Measurements from ENCODE around the gene HOXC9.

GRCh38 chr12:54007538-54008259, 7.7 kb downstream of the HOXC9 start:
- TF ChIP-seq CTCF (IDR thresholded peaks at IDR 0.05) (no peak), EZH2phosphoT487 (IDR thresholded peaks at IDR 0.05; ENCODE audit: borderline replicate concordance, low read depth) (no peak), RAD21 (IDR thresholded peaks at IDR 0.05; ENCODE audit: low read length) (no peak), TAF1 (IDR thresholded peaks at IDR 0.05; ENCODE audit: borderline replicate concordance, low read depth, low read length) (no peak), REST (IDR thresholded peaks at IDR 0.05; ENCODE audit: low read depth, low read length) (no peak), RCOR1 (IDR thresholded peaks at IDR 0.05; ENCODE audit: low read length) (no peak), GABPA (IDR thresholded peaks at IDR 0.05; ENCODE audit: low read depth) (no peak), USF2 (IDR thresholded peaks at IDR 0.05; ENCODE audit: borderline replicate concordance, low read depth, low read length) (no peak), PBX3 (IDR thresholded peaks at IDR 0.05) (no peak)

Measured in SK-N-SH (cell line).